ENCODE data around the gene CAPRIN2. TPM values are rescaled to one million over a fixed set of nuclear protein-coding genes. Genes with fewer than 3 reads are reported as not detected.

The CAPRIN2 gene
- total RNA-seq, 1 donor from 2014 or later: 20.4 TPM

- Histone ChIP-seq H3K4me3 (no peak overlapping the region), H3K27me3 (ENCODE audit: low read depth) (no peaks in the 10 kb centered on the region), H3K36me3 (peaks cover 20% of the 10 kb centered on the region), H3K4me1 (peaks cover 19% of the 10 kb centered on the region), H3K9me3 (no peaks in the 10 kb centered on the region), H3K27ac (no peak overlapping the region)
- intact Hi-C loops (cut with DNase I): no loop called here
- ATAC-seq (no peak), DNase-seq (no peak)
- no peak for TF ChIP-seq CTCF (IDR thresholded peaks at IDR 0.05)
Measured at GRCh38 chr12:30687265-30687986, 67.3 kb downstream of the CAPRIN2 start.

- no peak for TF ChIP-seq CTCF (IDR thresholded peaks at IDR 0.05)
- intact Hi-C loops (cut with DNase I): no loop called here
- H3K27ac ChIP-seq: peak overlapping the region; percentile 31
- H3K4me1 ChIP-seq: peaks cover 9% of the 10 kb centered on the region
- H3K27me3 ChIP-seq (ENCODE audit: low read depth): no peaks in the 10 kb centered on the region
- ATAC-seq: peak in 1 of 2 donors; percentile 35
- H3K4me3 ChIP-seq: no peak overlapping the region
- H3K9me3 ChIP-seq: no peaks in the 10 kb centered on the region
- DNase-seq: no peak
- H3K36me3 ChIP-seq: peaks cover 80% of the 10 kb centered on the region
Measured at GRCh38 chr12:30679241-30679640, 75.5 kb downstream of the CAPRIN2 start.

- intact Hi-C loops (cut with DNase I): no loop called here
- Histone ChIP-seq H3K4me1 (peaks cover 5% of the 10 kb centered on the region), H3K27me3 (ENCODE audit: low read depth) (no peaks in the 10 kb centered on the region), H3K9me3 (no peaks in the 10 kb centered on the region), H3K4me3 (no peak overlapping the region), H3K36me3 (peaks cover 81% of the 10 kb centered on the region), H3K27ac (no peak overlapping the region)
- no peak for ATAC-seq
- no peak for TF ChIP-seq CTCF (IDR thresholded peaks at IDR 0.05)
- DNase-seq: no peak
Measured at GRCh38 chr12:30678221-30678620, 76.5 kb downstream of the CAPRIN2 start.

- no peak for TF ChIP-seq CTCF (IDR thresholded peaks at IDR 0.05)
- Histone ChIP-seq H3K36me3 (peaks cover 94% of the 10 kb centered on the region), H3K27me3 (ENCODE audit: low read depth) (no peaks in the 10 kb centered on the region), H3K4me3 (no peak overlapping the region), H3K4me1 (no peaks in the 10 kb centered on the region), H3K9me3 (no peaks in the 10 kb centered on the region), H3K27ac (no peak overlapping the region)
- DNase-seq: no peak
- intact Hi-C loops (cut with DNase I): no loop called here
- ATAC-seq: no peak
Measured at GRCh38 chr12:30661210-30661609, 93.5 kb downstream of the CAPRIN2 start.

Other genes starting within 250 kb of the CAPRIN2 start
- gene IPO8, start 59.1 kb downstream of the CAPRIN2 start, total RNA-seq: 51.0 TPM
- gene TSPAN11, start 171.8 kb upstream of the CAPRIN2 start, total RNA-seq: 9.1 TPM